Uterus (tissue), 2 donors: ENCODE results near the gene ANAPC15.
"Not testable (repeated sequence)": the region's sequence is repeated elsewhere in the genome, so short reads cannot be mapped to it uniquely, and the experiment has no call there.

Experiments used
- CTCF ChIP-seq, 4 experiments: fragments of 200-600 bp in 2 of 4; fragments of 450-650 bp in 2 of 4; sonication (generic) in 2 of 4; IDR thresholded peaks; one replicate each; pipeline ENCODE4 v1.5.1; 2016 to 2019; ENCODE audit warnings: antibody characterized with exemption in 4 of 4, mild to moderate bottlenecking in 2 of 4, moderate library complexity in 1 of 4
- POLR2A ChIP-seq, 2 donors: fragments of 450-650 bp; IDR thresholded peaks; one replicate each; pipeline ENCODE4 v1.6.1; 2016; ENCODE audit warnings: antibody characterized with exemption in 2 of 2, mild to moderate bottlenecking in 1 of 2, moderate library complexity in 1 of 2

DNA sequence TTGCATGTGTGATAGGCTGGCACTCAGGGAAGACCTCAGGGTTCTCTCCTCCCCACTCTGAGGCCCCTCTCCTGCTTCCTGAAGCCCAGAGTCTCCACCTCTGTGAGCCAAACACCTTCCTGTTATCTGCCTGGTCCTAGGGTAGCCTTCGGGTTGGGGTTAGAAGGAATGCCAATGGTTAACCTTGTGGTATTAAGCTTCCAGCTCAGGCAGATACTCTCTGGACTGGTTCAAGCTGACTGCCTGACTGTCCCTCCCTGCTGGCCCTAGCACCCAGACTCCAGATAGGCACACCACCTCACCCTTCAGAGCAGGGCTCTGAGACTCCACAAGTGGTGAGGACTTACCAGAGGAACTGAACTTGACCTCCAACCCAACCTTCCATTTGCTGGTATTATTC lies 30.0 kb upstream of the ANAPC15 start:
- TF ChIP-seq CTCF, POLR2A (IDR thresholded peaks at IDR 0.05): not testable (repeated sequence)
